ENCODE results near the gene PUSL1.

PUSL1 gene

GRCh38 chr1:1295154-1295923, 13.1 kb upstream of the PUSL1 start:
- DNase-seq (ENCODE audit: low read depth) = no peak

GRCh38 chr1:1296070-1297061, 12.0 kb upstream of the PUSL1 start:
- DNase-seq (ENCODE audit: low read depth) = no peak

GRCh38 chr1:1297802-1298424, 10.5 kb upstream of the PUSL1 start:
- DNase-seq (ENCODE audit: low read depth) = no peak

- no peak for DNase-seq (ENCODE audit: low read depth)
These were observed 9.3 kb upstream of the PUSL1 start for GRCh38 chr1:1298861-1299685.

GRCh38 chr1:1299686-1300351, 8.6 kb upstream of the PUSL1 start:
- no peak for DNase-seq (ENCODE audit: low read depth)

- DNase-seq (ENCODE audit: low read depth) = no peak
These were observed 8.1 kb upstream of the PUSL1 start for GRCh38 chr1:1300352-1300739.

GRCh38 chr1:1302006-1302430, 6.4 kb upstream of the PUSL1 start:
- no peak for DNase-seq (ENCODE audit: low read depth)

GRCh38 chr1:1302951-1303509, 5.4 kb upstream of the PUSL1 start:
- DNase-seq (ENCODE audit: low read depth) = no peak

- DNase-seq (ENCODE audit: low read depth) = no peak
These were observed 4.7 kb upstream of the PUSL1 start for GRCh38 chr1:1303736-1304135.

- no peak for DNase-seq (ENCODE audit: low read depth)
These were observed 3.8 kb upstream of the PUSL1 start for GRCh38 chr1:1304331-1305299.

- DNase-seq (ENCODE audit: low read depth) = peak; percentile 59
These were observed 2.9 kb upstream of the PUSL1 start for GRCh38 chr1:1305300-1306069.

GRCh38 chr1:1306070-1306660, 2.2 kb upstream of the PUSL1 start:
- no peak for DNase-seq (ENCODE audit: low read depth)

- DNase-seq (ENCODE audit: low read depth) = no peak
These were observed 1.6 kb upstream of the PUSL1 start for GRCh38 chr1:1306661-1307260.

GRCh38 chr1:1307261-1307922, 1.0 kb upstream of the PUSL1 start:
- no peak for DNase-seq (ENCODE audit: low read depth)

- DNase-seq (ENCODE audit: low read depth) = no peak
These were observed 406 bp downstream of the PUSL1 start for GRCh38 chr1:1308756-1309250.

- DNase-seq (ENCODE audit: low read depth) = no peak
These were observed 1.1 kb downstream of the PUSL1 start for GRCh38 chr1:1309251-1310108.

GRCh38 chr1:1310109-1310385, 1.6 kb downstream of the PUSL1 start:
- no peak for DNase-seq (ENCODE audit: low read depth)

Measured in stimulated activated CD8-positive, alpha-beta memory T cell treated with anti-CD3 and anti-CD28 coated beads, Interleukin-15, amount 100 ng/mL, for 1 hour (primary cell).